NCI-H524 treated with DMSO at 0.1 percent for 48 hours (cell line): ENCODE results near the gene VNN1.
A peak's percentile ranks its signal among the peaks of the same experiment; 100 is the strongest.
"Not testable (repeated sequence)": the region's sequence is repeated elsewhere in the genome, so short reads cannot be mapped to it uniquely, and the experiment has no call there.

Experiments used
- DNase-seq: peaks from one replicate; lab custom pipeline; 2025; lab: John Stamatoyannopoulos, UW

The VNN1 gene

DNA sequence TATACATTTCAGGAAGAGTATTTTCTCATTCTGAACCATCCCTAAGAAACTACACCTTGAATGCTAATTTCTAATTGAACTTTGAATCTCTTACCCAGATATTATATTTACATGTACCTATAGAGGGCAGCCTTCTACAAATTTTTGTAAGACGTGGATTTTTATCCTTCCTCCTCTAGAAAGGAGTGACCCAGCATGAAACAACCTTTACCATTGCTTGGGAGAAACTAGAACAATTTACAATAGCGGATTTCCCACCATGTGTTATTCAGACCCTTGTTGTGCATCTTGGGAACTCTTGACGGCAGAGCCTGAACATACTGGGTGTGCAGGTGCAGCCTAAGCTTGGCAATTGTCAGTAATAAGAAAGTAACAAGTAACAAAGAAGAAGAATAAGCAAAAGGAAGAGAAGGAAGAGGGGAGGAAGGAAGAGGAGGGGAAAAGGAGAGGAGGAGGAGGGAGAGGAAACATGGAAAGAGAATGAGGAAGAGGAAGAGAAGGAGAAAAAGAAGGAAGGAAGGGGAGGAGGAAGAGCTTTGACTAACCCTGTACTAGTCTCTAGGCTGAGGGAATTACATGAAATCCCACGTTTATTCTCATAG is 44.1 kb downstream of the VNN1 start:
- DNase-seq: peak; percentile 2

DNA sequence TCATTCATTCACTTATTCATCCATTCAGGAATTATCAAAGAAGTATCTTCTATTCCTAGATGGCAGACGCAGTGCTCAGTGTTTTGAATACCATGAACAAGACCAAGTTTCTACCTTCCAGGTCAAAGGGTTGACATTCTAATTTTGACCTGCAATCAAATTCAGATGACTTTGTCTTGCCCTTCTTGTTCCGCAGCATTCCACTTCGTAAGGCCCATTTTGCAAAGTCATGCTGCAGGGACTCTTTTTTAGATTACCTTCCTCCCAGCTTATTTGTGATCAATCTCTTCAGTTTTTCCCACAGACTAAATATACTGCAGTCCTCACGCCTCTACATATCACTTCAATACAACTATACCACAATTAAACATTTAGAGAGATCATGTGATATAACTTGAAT is 47.7 kb downstream of the VNN1 start:
- DNase-seq: no peak

DNA sequence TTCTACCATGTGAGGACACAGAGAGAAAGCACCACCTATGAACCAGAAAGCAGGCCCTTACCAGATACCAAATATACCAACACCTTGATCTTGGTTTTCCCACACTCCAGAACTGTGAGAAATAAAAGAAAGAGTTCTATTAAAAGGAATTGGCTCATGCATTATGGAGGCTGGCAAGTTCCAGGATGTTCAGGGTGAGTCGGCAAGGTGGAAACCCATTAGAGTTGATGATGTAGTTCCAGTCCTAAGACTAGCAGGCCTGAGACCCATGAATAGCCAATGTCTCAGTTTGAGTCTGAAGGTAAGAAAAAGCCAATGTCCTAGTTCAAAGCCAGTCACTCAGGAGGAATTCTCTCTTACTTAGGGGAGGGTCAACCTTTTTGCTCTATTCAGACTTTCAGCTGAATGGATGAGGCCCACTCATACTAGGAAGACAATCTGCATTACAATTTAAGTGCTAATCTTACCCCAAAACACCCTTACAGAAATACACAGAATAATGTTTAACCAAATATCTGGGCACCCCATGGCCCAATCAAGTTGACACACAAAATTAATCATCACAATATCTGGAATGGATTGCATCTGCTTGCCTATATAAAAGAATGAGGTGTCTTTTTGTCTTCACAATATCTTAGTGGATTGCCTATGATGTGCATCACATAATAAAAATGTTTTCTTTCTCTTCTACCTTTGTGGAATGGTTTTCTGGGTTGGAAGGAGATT is 49.4 kb downstream of the VNN1 start:
- no peak for DNase-seq

DNA sequence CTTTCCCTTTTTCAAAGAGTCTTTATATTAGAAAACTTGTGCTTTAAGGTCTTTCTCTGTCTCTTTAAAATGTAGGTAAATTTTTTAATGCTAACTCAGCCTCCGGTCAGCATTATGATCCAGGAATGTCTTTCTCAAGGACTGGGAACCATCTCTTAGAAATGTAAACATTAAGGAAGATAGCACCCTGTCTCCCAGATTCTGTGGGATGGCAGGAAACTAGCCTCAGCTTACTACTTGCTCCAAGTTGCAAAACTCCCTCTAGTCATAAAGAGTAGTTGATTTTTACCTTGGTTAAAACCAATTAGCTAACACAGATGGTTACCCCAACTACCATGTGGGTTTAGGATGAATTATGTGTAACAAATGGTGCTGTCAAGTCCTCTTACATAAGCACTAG is 50.2 kb downstream of the VNN1 start:
- no peak for DNase-seq

DNA sequence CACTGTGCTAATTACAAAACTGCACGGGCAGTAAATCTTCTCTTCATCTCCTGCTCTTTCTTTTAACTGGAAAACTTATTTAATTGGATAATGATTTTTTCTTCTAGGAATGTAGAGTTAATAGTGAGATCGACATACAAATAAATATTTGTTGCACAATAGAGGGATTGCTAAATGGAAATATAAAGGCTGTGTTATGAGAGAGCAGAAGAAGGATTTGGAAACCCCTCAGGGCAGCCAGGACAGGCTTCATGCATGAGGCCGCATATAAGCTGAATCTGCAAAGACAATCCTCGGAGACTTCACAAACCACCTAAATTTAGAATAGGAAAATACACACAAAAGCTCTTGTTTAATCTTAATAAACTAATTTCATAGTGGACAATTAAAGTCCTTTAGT is 51.9 kb downstream of the VNN1 start:
- DNase-seq: no peak

DNA sequence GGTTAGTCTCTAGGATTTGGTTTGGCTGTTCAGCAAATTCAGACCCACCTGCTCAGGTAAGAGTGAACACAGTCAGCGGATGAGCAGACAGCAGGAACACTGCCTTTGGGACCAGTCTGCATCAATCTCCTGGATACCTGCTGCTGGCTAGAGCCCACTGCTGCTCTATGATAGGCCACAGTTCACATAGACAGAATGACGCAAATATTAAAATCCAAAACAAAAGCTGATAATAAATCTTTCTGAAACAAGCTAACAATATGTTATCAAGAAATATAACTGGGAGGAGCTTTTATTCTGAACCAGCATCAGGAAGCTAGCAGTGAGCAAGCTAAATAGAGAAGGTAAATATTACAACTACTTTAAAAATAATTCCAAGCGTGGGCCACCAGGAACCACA is 54.8 kb downstream of the VNN1 start, which contains the start of gene TAAR1:
Gene TAAR1, minus strand, starts transcription at position 101 of the 400 bp plus-strand sequence. CDS start 13,179 bp downstream, outside the sequence.
- DNase-seq: no peak

DNA sequence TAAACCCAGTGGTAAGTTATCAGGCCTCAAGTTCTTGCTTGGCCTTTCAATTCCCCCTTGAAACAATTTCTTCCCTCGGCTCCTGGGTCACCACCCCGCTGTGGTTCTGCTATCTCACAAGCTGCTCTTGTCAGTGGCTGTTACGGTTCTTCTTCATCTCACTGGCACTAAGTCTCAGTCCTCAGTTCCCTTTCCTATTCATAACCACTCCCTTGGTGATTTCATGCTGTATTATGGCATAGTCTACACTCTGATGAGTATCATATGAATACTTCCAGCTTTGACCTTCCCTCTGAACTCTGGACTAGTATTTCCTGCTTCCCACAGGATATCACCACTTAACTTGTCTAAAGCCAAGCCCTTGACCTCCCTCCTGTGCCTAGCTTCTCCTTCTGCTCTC is 62.8 kb downstream of the VNN1 start:
- no peak for DNase-seq

DNA sequence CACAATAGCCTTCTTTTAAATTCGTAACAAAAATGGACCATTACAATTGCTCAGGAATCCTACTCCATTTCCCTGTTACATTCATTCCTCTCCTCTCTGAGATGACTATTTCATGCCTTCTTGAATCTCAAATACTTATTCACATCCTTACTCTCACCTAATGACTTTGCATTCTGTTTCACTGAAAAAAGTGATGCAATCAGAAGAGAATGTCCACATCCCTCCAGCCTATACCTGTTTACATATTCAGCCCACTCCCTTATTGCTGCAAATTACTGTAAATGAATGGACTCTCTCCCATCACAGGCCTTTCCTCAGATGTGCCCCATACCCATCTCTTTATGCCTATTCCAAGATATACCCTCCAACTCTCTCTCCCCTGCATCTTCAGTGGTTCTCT is 63.4 kb downstream of the VNN1 start:
- DNase-seq: no peak

DNA sequence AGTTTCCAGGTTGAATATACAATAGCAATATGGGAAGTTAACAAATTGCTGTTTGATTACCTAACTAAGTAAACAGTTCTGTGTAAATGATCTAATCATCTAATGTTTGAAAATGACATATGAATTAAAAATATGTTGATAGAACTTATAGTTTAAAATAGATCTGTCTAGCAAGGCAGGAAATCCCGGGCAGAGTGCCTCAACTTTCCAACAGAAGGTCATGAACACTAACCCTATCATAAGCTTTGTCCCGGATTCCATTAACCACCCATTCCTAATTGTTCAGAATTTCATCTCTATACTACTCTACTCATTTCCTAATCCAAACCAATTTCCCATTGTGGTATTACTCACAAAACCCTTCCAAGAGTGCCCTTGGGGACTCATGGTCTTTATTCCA is 65.0 kb downstream of the VNN1 start:
- DNase-seq: no peak

DNA sequence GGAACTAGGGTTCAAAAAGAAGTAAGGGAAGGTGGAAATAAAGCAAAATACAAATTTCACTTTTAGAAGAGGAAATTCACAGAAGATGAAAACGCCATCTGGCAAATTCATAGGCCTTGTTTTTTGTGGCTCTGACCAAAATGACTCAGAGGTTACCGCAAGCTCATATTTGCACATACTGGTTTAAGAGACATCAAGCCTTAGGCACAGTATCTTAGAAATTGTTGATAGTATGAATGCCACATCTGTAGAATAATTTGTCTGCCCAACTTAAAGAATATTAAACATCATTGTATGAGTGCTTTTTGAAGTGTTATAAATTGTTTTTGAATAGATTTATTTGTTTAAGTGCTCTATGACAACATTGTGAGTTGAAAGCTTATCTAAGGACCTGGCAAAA is 65.5 kb downstream of the VNN1 start:
- no peak for DNase-seq

DNA sequence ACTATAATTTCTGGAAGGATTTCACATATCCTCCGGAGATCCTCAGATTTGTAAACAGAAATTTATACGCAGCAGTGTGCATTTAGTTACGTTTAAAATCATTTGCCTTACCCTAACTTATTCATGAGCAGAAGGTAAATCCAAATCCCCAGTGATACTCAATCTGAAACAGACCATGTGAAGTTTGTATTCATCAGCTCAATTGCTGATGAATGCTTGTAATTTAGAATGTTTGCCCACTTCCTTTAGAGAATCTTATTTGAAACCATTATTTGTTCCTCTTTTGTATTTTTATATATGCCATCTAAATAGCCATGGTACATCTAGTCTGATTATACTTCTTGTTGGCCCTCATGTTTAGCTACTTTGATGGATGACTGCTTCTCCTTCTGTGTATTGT is 70.3 kb downstream of the VNN1 start:
- no peak for DNase-seq

DNA sequence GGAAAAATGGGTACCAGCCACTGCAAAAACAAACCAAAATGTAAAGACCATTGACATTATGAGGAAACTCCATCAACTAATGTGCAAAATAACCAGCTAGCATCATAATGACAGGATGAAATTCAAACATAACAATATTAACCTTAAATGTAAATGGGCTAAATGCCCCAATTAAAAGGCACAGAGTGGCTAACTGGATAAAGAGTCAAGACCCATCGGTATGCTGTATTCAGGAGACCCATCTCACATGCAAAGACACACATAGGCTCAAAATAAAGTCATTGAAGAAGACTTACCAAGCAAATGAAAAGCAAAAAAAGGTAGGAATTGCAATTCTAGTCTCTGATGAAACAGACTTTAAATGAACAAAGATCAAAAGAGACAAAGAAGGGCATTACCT is 76.7 kb downstream of the VNN1 start:
- DNase-seq: not testable (repeated sequence)

DNA sequence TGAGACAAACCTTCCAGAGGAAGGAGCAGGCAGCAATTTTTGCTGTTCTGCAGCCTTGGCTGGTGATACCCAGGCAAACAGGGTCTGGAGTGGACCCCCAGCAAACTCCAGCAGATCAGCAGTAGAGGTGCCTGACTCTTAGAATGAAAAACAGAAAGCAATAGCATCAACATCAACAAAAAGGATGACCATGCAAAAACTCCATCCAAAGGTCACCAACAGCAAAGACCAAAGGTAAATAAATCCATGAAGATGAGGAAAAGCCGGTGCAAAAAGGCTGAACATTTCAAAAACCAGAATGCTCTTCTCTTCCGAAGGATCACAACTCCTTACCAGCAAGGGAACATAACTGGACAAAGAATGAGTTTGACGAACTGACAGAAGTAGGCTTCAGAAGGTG is 77.9 kb downstream of the VNN1 start:
- DNase-seq: not testable (repeated sequence)

DNA sequence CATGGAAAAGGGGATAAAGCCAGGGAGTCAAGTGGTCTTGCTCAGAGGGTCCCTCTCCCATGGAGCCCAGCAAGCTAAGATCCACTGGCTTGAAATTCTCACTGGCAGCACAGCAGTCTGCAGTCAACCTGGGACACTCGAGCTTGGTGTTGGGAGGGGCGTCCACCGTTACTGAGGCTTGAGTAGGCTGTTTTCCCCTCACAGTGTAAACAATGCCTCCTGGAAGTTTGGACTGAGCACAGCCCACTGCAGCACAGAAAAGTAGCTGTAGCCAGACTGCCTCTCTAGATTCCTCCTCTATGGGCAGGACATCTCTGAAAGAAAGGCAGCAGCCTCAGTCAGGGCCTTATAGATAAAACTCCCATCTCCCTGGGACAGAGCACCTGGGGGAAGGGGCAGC is 78.6 kb downstream of the VNN1 start:
- not testable (repeated sequence) for DNase-seq

DNA sequence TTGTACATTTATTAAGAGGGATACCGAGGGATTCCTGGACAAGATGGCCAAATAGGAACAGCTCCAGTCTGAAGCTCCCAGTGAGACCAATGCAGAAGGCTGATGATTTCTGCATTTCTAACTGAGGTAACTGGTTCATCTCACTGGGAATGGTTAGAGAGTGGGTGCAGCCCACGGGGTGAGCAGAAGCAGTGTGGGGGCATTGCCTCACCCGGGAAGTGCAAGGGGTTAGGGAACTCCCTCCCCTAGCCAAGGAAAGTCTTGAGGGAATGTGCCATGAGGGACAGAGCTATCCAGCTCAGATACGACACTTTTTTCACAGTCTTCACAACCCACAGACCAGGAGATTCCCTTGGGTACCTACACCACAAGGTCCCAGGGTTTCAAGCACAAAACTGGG is 79.1 kb downstream of the VNN1 start:
- DNase-seq: no peak

DNA sequence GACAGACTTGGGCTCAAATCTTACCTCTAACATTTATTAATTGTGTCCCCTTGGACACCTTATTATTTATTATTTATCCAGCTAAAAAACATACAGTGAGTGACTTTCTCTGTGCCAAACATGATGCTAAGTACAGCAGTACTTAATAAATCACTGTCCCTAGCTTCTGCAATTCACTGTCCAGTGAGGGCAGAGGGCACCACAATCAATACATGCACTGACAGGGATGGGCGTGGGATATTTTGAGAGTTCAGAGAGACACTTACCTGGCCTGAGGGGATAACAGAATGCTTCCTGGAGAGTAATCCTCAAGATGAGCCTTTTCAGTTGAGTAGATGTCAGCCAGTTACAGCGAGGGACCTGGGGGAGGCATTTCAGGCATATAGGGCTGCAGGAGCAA is 80.5 kb downstream of the VNN1 start:
- DNase-seq: no peak
